GM10266 (cell line): ENCODE results near the gene PMPCA.

Experiments used
- DNase-seq: peaks from one replicate; pipeline ENCODE4 v3.0.0; 2012; ENCODE audit errors: extremely low spot score
- CTCF ChIP-seq: IDR thresholded peaks from 2 replicates; pipeline ENCODE4 v1.5.1; 2012; ENCODE audit warnings: mild to moderate bottlenecking, low read depth; ENCODE audit not compliant: control insufficient read depth, insufficient read depth; ENCODE audit errors: missing control alignments

PMPCA gene

GRCh38 chr9:136391737-136392537 lies 18.5 kb upstream of the PMPCA start:
- TF ChIP-seq CTCF = no peak
- DNase-seq = no peak

GRCh38 chr9:136392538-136393449 lies 17.7 kb upstream of the PMPCA start:
- DNase-seq = no peak
- no peak for TF ChIP-seq CTCF

GRCh38 chr9:136393531-136393930 lies 16.9 kb upstream of the PMPCA start:
- TF ChIP-seq CTCF = no peak
- DNase-seq = no peak

- no peak for TF ChIP-seq CTCF
- DNase-seq = no peak
Measured at GRCh38 chr9:136394312-136395019, 16.0 kb upstream of the PMPCA start.

- no peak for DNase-seq
- TF ChIP-seq CTCF = no peak
Measured at GRCh38 chr9:136395020-136395340, 15.5 kb upstream of the PMPCA start.

GRCh38 chr9:136395345-136396218 lies 14.9 kb upstream of the PMPCA start:
- DNase-seq = no peak
- TF ChIP-seq CTCF = no peak
